Occipital lobe (tissue), 2 donors: ENCODE results near the gene ROR1. TPM values are rescaled to one million over a fixed set of nuclear protein-coding genes. Genes with fewer than 3 reads are reported as not detected.
"Not testable (repeated sequence)": the region's sequence is repeated elsewhere in the genome, so short reads cannot be mapped to it uniquely, and the experiment has no call there.

Source experiments
- DNase-seq: peaks from one replicate; lab custom pipeline; 2025; lab: John Stamatoyannopoulos, UW
- total RNA-seq: library from RNA; depleted of rRNA; stranded (reverse); fragments of >200 nt; gene quantifications from one replicate; pipeline ENCODE4 v1.2.3, GENCODE V29; 2014

Gene ROR1
- total RNA-seq, 1 donor from 2014 or later, result 2.5 TPM

DNA sequence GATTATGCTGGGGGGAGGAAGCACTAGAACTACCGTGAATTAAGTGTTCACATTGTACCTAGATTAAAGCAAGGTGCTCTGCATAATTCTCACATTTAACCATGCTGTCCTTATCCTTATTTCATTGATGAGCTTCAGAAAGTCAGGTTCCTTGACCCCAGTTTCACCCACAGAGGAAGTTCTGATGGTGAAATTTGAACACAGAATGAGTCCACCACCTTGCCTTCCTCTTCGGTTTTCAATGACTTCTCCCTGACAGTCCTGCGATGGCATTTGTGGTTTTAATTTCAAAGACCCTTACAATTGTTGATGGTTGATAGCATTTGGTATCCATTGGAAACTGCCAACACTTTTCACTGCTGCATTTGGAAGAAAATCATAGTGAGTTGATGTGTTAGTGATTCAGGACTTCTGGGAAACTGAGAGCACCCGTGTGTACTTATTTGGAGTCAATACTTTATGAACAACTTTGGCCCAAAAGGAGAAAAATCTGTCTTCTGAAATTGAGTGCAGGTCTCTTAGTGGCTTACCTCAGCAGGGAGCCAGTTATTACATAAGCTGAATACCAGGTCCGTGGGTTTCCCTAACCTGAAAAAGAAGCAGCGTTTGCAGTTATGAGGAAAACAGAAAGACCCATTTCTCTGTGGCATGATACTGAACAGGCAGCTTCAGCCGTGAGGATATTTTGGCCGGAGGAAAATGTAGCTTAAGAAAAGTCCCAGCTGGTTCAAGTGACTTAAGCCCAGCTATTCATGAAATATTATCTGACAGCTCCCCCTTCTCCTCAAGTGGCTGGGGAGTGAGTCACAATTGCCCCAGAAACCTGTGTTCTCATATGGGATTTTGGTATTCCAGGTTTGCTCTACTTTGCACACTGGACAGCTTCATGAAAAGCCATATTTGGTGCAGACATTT, 47.5 kb downstream of the ROR1 start:
- DNase-seq, result no peak

DNA sequence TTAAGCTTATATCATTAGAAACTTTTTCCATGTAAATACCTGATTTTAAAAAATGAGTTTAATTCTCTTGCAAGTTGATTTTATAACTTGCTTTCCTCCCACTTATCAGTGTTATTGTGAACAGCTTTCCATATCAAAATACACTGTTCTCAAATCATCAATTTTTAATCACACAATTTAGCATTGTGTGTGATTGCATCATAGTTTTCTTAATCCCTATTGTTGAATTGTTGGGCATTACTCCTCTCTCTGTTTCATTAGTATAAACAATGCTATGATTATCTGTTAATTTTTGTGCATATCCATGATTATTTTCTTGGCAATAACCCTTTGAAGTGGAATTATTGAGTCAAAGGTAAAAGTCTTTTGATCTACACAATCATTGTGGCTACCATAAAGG, 48.7 kb downstream of the ROR1 start:
- DNase-seq, result no peak

DNA sequence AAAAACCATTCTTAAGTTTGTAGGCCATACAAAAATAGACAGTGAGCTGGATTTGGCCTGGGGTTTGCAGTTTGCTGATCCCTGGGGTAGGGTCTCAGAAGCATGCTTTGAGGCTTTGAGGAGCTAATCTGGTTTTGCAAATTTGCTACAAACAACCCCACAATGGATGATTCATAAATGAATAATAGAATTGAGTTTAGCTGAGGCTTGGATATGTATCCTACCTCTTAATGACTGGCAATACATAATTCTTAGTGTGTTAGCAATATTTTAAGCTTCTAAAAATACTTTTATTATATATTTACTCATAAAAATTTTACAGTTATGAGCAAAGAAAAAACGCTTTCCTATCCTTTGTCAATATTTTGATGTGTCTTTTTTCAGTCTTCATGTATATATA, 50.6 kb downstream of the ROR1 start:
- no peak for DNase-seq

DNA sequence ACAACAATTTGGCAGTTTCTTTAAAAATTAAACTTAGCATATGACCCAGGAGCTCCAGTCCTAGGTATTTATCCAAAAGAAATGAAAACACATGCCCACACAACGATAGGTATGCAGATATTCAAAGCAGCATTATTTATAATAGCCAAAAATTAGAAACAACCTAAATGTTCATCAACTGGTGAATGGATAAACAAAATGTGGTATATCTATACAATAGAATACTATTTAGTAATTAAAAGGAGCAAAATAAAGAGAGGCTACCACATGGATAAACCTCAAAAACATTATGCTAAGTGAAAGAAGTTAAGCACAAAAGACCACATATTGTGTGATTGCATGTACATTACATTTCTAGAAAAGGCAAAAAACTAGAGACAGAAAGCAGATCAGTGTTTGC, 51.3 kb downstream of the ROR1 start:
- DNase-seq, result no peak

- DNase-seq, result not testable (repeated sequence)
Observed at GRCh38 chr1:63826246-63826861, 52.5 kb downstream of the ROR1 start.

- no peak for DNase-seq
Observed at GRCh38 chr1:63827411-63828321, 53.8 kb downstream of the ROR1 start.

DNA sequence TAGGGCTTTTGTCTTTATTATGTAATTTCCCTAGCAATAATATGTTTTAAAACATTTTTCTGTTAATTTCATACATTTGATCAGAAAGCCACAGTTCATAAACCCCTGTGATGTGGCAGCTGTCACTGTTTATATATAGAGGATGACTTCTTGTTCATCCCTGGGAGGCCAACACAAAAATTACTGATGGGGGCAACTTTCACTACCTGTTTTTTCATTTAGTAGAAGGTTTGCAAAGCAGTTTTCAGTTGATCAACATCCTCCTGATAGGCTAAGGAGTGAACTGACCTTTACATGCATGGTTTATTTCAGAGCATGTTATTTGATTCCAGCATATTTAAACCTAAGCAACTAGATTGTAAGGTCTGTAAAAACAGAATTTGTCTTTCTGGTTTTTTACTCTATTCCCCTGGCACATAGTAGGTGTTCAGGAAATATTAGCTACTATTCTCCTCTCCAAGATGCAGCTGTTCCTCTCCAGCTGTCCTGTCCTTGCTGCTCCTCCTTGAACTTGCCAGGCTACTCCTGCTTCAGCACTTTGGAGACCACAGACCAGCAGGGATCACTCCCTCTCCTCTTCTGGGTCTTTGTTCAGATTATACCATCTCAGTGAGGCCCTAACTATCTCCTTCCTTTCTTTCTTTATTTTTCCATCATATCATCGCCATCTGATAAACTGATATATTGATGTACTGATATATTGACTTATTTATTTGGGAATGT, 54.7 kb downstream of the ROR1 start:
- DNase-seq, result no peak

DNA sequence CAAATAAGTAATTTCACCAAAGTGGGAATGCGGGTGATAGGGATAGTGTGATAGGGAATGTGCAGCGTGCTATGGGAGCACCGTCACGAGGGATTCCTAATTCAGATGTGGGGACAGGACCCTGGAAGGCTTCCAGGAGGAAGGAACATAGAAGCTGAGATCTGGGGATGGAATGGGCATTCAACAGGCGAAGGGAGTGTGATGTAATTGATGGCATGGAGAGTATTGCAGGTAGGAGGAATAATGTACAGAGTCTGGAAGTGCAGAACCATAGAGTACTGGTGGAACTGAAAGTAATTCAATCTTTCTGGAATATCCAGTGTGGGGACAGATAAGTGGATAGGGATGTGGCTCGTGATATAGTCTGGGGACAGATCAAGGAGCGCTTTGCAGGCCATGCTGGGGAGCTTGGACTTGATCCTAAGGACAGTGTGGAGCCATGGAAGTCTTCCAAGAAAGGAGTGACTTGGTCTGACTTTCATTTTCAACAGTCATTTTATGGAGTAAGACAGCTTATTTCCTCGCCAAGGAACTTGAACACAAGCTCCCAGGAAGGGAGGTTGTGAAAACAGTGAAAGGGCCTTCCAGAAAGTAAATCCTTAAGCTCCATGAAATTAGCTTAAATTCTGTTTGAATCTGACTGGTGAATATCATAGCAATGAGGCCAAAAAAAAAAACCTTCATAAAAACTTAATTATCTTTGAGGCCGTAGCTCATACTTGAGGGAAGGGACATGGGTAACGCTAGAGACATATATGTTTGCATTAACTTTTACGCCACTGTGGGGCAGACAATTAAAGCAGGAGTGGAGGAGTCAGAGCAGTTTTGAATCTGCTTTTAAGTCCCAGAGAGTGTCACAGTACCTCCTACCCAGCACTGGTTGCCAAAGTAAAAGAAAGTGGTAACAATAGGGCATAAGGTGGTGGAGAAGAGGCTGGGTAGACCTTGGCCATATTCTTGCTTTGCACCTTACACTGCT, 55.8 kb downstream of the ROR1 start:
- DNase-seq, result no peak

GRCh38 chr1:63831409-63831808, 57.6 kb downstream of the ROR1 start:
- DNase-seq, result no peak

DNA sequence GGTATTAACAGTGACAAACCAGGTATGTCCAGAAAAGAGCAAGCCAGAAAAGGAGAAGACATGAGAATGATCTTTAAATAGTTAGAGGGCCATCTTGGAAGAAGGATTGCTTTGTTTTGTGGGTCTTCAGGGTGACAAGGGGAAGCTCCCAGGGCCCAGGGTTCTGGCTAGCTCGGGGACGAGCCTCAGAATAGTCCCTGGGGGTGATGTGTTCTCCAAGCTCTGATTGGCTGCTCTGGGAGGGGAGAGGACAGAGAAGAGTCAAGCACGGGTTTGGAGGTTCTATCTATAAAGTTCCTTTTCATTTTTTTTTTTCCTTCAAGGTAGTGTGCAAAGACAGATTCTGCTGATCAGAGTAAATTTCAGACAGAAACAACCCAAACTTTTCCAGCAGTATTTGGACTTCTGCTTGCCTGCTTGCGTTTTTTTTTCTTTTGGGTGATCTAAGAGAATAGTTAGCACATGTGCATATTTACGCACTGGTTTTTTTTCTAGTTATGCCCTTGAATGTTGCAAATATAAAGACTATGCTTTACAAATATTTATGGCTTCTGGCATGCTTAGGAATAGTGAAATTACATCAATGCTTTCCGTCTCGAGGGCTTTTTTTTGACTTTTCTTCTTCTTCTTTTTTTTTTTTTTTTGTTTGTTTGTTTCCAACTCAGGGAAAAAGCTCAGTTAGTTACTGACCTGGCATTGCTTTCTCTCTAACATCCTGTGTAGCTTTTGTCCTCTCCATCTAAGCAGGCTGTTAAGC, 59.7 kb downstream of the ROR1 start:
- no peak for DNase-seq

- DNase-seq, result no peak
Observed at GRCh38 chr1:63835128-63835527, 61.3 kb downstream of the ROR1 start.

DNA sequence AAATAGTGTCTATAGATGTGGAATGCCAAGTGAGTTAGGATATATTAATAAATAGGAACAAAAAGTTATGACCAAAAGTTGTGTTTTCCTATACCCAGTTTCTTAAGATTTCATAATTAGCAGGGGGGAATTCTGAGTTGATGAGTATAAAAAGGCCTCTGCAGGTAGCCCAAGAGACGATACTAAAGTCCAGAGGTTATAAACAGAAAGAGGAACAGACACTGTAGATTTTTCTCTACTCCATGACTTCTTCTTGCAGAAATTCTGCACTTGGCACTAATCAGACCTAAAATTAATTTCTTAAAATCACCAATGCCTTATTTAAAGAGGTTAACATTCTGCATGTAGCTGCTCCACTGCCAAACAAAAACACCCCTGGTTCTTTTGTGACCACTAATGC, 62.6 kb downstream of the ROR1 start:
- DNase-seq, result no peak

GRCh38 chr1:63836830-63837229, 63.0 kb downstream of the ROR1 start:
- DNase-seq, result no peak

GRCh38 chr1:63843010-63843409, 69.2 kb downstream of the ROR1 start:
- DNase-seq, result no peak

DNA sequence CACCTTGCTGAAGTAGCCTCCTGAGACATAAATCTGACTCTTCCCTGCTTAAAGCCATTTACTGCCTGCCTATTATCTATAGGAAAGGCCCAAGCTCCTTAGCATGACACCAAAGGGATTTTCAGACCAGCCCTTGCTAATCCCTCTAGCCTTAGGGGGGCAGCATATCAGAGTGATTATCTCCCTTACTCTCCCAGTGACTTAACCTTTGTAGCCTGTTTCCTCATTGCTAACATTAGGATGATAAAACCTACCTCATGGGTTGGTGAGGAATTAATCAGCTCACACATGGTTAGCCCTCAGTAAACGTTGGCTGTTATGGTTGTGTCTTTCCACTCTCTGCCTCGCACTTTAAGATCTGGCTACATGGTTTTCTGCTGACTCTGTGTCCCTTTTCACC, 70.1 kb downstream of the ROR1 start:
- DNase-seq, result no peak

DNA sequence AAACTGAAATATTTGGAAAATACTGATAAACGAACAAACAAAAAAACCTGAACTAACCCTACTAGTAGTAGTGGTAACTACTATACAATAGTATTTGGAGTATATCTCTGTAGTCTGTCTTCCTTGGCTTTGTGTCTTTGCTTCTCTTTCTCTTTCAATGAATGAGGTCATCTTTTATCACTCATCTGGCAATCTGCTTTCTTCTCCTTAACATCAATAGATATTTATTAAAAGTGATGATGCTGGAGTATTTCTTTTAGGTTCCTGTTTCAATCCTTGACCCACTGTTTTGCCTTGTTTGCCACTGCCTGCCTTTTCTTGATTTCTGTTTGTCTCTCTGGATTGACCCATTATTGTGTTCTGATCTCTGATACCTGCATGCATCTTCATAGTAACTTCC, 71.5 kb downstream of the ROR1 start:
- no peak for DNase-seq

GRCh38 chr1:63847308-63847910, 73.6 kb downstream of the ROR1 start:
- DNase-seq, result no peak

DNA sequence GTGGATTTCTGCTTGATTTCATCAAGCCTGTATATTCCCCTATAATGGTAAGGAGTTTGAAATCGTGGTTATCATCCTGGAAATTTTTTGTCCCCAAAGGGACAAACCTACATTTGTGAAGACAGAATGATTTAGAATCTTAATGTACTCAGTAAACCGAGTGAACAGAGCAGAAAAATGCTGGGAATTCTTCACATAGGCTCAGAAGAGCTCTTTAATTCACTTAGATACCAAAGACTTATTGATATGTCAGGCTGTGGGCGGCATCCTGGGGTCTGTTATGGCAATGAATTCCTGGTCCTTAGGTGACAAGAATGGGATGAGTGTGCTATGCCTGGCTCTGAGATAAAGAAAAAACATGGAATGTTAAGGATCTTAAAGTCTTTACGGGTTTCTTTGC, 74.9 kb downstream of the ROR1 start:
- no peak for DNase-seq

DNA sequence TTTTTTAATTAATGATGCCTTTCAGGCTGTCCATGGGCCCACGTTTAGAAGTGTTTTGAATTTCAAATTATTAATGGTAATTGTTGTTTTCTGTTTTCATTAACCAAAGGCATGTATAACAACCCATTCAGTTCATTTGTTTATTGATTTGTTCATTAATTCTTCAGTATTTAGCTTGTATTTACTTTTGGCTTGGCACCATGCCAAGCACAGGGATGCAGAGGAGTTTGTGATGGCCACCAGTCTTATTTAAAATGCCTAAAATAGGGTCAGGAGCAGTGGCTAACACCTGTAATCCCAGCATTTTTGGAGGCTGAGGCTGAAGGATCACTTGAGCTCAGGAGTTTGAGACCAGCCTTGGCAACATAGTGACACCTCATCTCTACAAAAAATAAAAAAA, 75.3 kb downstream of the ROR1 start:
- no peak for DNase-seq
